Parietal lobe (tissue), 2 donors: ENCODE data around the gene PIRT. TPM values are rescaled to one million over a fixed set of nuclear protein-coding genes. Genes with fewer than 3 reads are reported as not detected.

Experiments
- small RNA-seq: library from RNA; depleted of rRNA; stranded (forward); fragments of <200 nt; gene quantifications from one replicate; pipeline ENCODE3, GENCODE V24; 2014; ENCODE audit warnings: low replicate concordance
- total RNA-seq: library from RNA; depleted of rRNA; stranded (reverse); fragments of >200 nt; gene quantifications from one replicate; pipeline ENCODE4 v1.2.3, GENCODE V29; 2014

The PIRT gene
- 0.63 TPM for total RNA-seq

DNA sequence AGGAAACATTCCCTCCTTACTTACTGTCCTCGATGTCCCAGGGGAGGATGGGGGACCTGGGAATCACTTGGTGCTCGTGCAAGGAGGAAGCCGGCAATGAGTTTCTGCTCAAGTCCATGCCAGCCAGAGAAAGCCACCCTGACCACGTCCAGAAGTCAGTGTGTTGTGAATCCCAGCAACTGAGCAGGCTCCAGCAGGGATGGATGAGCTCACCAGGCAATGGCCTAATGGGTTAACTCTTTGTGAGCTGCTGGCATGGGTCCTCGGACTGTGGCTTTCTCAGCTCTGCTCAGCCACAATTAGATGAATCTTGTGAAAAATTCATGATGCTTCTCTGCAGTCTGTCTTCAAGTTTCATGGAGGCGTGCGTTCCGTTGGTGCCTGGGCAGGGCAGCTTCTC is at the start of gene PIRT:
PIRT (minus strand) TSS at position 167 of the 400 bp plus-strand sequence. CDS start 12,442 bp downstream, outside the sequence.

DNA sequence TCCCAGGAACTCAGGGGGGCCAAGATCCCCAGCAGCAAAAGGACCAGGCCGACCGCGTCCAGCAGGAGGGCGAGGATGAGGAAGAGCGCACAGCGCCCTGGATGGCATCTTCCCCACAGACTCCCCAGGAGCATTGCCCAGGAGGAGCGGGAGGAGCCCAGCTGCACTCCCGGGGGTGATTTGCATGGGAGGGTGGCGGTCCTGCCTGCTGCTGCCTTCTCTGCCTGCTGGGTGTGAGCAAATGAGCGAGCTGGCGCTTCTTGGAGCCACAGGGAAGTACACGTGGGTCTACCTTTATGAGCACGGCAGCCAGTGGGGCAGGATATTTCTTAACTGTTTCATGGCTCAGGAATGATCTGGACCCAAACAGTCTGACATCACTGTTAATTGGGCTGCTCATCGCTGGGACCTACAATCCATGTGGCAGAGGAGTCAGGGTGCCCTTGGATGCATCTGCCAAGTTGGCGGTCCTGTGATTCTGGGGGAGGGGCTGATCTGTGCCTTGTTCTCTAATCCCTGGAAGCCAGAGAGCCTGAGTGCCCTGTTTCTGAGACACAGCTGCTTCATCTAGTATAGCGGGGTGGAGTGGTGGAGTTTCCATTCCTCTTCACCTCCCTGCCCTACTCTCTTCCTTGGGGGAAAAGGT is 33.9 kb downstream of the PIRT start, which contains the start of gene TMEM238L:
TMEM238L (minus strand) TSS at position 270 of the 646 bp plus-strand sequence; CDS start at position 134, 136 bp downstream.

Small RNAs within 50 kb of the gene (small RNA-seq; reads per million reads assigned to genes)
- not detected for gene AC015908.2
- gene RNU6-1065P = not detected
- gene TMEM238L = not detected

Other genes with a start within 250 kb of the PIRT start
- gene MYH3, start 180.8 kb downstream of the PIRT start, total RNA-seq = 1.9 TPM
- 12.2 TPM for gene SCO1, start 140.6 kb downstream of the PIRT start, total RNA-seq
- 30.0 TPM for gene ADPRM, start 140.5 kb downstream of the PIRT start, total RNA-seq
- 1.9 TPM for gene TMEM220, start 108.1 kb downstream of the PIRT start, total RNA-seq
- not detected for gene TMEM238L, start 34.0 kb downstream of the PIRT start, total RNA-seq